ENCODE data around the gene BRF1.

GRCh38 chr14:105169776-105170655 is 130.8 kb downstream of the BRF1 start:
- TF ChIP-seq CTCF (IDR thresholded peaks at IDR 0.05) (no peak), POLR2A (IDR thresholded peaks at IDR 0.05) (no peak)

Measured in suprapubic skin (tissue), 3 donors.